Tibial nerve (tissue), 4 donors: ENCODE data around the gene MRPL1. TPM values are rescaled to one million over a fixed set of nuclear protein-coding genes. Genes with fewer than 3 reads are reported as not detected.
A peak's percentile ranks its signal among the peaks of the same experiment; 100 is the strongest.

Experiments used
- DNase-seq, 2 donors: peaks; one replicate each; pipeline ENCODE4 v3.0.0-alpha.2; 2019; ENCODE audit warnings: low spot score in 2 of 2
- H3K27ac ChIP-seq, 4 donors: fragments of 200-600 bp; sonication (generic) in 3 of 4; one replicate each; pipeline ENCODE4 v1.5.1; 2017 to 2019; ENCODE audit warnings: mild to moderate bottlenecking in 1 of 4
- H3K27me3 ChIP-seq, 2 donors: fragments of 200-600 bp; sonication (generic) in 1 of 2; one replicate each; pipeline versions ENCODE4 v1.5.1 to v1.6.0; 2017 to 2019
- H3K36me3 ChIP-seq, 3 donors: fragments of 200-600 bp; sonication (generic); one replicate each; pipeline ENCODE4 v1.5.1; 2018 to 2019
- H3K4me1 ChIP-seq, 4 donors: fragments of 200-600 bp; sonication (generic) in 3 of 4; one replicate each; pipeline ENCODE4 v1.5.1; 2017 to 2019
- H3K4me3 ChIP-seq, 4 donors: fragments of 200-600 bp; sonication (generic) in 3 of 4; one replicate each; pipeline ENCODE4 v1.5.1; 2017 to 2019; ENCODE audit warnings: mild to moderate bottlenecking in 1 of 4, moderate library complexity in 1 of 4
- H3K9me3 ChIP-seq, 4 donors: fragments of 200-600 bp; sonication (generic) in 3 of 4; one replicate each; pipeline ENCODE4 v1.5.1; 2017 to 2019
- EP300 ChIP-seq, 2 donors: sonication (generic); formaldehyde crosslinking; IDR thresholded peaks; one replicate each; pipeline ENCODE4 v1.6.1; 2017; ENCODE audit warnings: antibody characterized with exemption in 2 of 2, mild to moderate bottlenecking in 1 of 2
- POLR2A ChIP-seq, 2 donors: fragments of 450-650 bp; IDR thresholded peaks; one replicate each; pipeline ENCODE4 v1.6.1; 2017; ENCODE audit warnings: antibody characterized with exemption in 2 of 2, mild to moderate bottlenecking in 2 of 2, moderate library complexity in 2 of 2
- WGBS, 2 donors: methylation state at CpG; one replicate each; pipeline ENCODE4 v1.1.5; 2018; 5-methylcytosine and 5-hydroxymethylcytosine counted together
- total RNA-seq, 4 donors: library from RNA; depleted of rRNA; stranded (reverse); fragments of >200 nt; gene quantifications; one replicate each; pipeline ENCODE4 v1.1.0, GENCODE V29; 2016
- TF ChIP-seq, protein P1 (sequence below), 5 experiments: fragments of 200-600 bp in 3 of 5; fragments of 450-650 bp in 2 of 5; sonication (generic) in 3 of 5; IDR thresholded peaks; one replicate each; pipeline ENCODE4 v1.5.1; 2016 to 2019; ENCODE audit warnings: antibody characterized with exemption in 5 of 5, mild to moderate bottlenecking in 3 of 5, moderate library complexity in 2 of 5

MRPL1 gene
- 10 to 100 TPM; 21.0 to 32.3 (median 26.9) TPM for total RNA-seq

DNA sequence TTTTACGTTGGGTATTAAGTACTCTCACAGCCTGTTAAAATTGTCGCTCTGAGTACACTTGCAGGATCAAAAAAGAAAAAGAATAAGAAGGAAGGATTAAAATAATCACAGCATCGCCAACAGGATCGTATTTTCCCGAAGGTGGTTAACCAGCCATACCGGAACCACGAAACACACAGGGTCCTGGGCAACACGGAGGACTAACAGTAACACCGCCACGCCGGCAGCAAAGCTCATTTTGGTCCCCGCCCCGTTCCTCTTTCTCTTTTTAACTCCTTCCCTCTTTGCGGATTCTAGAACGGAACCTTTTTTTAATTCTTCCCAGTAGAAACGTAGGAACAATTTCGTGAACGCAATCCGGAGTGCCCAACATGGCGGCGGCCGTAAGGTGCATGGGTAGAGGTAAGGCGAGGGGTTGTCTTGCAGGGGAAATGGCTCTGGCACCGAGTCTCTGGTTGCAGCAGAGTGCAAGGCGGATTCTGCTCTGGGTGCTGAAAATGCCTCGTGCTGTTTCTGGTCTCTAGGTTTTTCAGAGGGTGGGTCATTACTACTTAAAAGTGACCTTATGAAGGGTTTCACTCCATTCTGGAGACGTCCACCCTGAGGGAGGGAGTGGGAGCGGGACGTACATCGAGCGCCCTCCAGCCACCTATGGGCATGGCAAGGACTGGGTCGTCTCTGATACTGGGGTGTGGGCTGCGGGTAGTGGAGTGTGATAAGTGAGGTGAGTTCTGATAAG, at the start of gene MRPL1:
TSS of gene MRPL1 (plus strand) at position 353 of the 739 bp plus-strand sequence. CDS start at position 372, 19 bp downstream.
- TF ChIP-seq POLR2A (IDR thresholded peaks at IDR 0.05) (peak in 1 of 2 donors; percentile 51), EP300 (IDR thresholded peaks at IDR 0.05) (peak; percentile 84 to 95)
- TF ChIP-seq, protein P1, sequence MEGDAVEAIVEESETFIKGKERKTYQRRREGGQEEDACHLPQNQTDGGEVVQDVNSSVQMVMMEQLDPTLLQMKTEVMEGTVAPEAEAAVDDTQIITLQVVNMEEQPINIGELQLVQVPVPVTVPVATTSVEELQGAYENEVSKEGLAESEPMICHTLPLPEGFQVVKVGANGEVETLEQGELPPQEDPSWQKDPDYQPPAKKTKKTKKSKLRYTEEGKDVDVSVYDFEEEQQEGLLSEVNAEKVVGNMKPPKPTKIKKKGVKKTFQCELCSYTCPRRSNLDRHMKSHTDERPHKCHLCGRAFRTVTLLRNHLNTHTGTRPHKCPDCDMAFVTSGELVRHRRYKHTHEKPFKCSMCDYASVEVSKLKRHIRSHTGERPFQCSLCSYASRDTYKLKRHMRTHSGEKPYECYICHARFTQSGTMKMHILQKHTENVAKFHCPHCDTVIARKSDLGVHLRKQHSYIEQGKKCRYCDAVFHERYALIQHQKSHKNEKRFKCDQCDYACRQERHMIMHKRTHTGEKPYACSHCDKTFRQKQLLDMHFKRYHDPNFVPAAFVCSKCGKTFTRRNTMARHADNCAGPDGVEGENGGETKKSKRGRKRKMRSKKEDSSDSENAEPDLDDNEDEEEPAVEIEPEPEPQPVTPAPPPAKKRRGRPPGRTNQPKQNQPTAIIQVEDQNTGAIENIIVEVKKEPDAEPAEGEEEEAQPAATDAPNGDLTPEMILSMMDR (IDR thresholded peaks at IDR 0.05): peak in 1 of 5 experiments; percentile 38
- peak; percentile 82 to 90 for DNase-seq
- Histone ChIP-seq H3K4me3 (peak within 1 kb of the TSS; percentile 51 to 81 (median 60)), H3K4me1 (peaks cover 0 to 22% (median 9%) of the 10 kb centered on the region in 4 donors), H3K36me3 (peaks cover 0 to under 1% (median 0%) of the 10 kb centered on the region in 3 donors), H3K27me3 (no peaks in the 10 kb centered on the region), H3K27ac (peak within 1 kb of the TSS; percentile 87 to 99 (median 91)), H3K9me3 (no peaks in the 10 kb centered on the region)
- 0 to 1% methylated on average over 33 of the region's 33 CpGs for WGBS, 2 donors

DNA sequence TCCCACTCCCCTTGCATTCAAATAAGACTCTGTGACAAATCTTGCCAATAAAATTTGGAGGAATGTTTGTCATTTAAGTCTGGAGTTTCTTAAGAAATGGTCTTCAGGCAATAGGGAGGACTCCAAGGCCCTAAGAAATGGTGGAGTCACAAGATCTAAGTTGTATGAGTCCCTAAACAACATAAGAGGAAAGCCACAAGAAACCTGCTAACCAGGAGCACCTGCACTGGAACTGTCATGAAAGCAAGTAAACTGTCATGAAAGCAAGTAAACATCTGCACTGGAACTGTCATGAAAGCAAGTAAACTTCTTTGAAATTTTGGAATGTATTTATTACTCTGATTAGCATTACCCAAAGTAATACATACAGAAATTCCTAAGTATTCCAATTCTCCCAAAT, 47.0 kb upstream of the MRPL1 start:
- DNase-seq: no peak
- Histone ChIP-seq H3K4me3 (no peak overlapping the region), H3K4me1 (peaks cover 0 to 46% (median 25%) of the 10 kb centered on the region in 4 donors), H3K27ac (peak overlapping the region in 1 of 4 donors; percentile 27), H3K9me3 (no peaks in the 10 kb centered on the region), H3K36me3 (no peaks in the 10 kb centered on the region), H3K27me3 (no peaks in the 10 kb centered on the region)
- TF ChIP-seq POLR2A (IDR thresholded peaks at IDR 0.05) (no peak), EP300 (IDR thresholded peaks at IDR 0.05) (no peak)
- TF ChIP-seq, protein P1 (IDR thresholded peaks at IDR 0.05): no peak

DNA sequence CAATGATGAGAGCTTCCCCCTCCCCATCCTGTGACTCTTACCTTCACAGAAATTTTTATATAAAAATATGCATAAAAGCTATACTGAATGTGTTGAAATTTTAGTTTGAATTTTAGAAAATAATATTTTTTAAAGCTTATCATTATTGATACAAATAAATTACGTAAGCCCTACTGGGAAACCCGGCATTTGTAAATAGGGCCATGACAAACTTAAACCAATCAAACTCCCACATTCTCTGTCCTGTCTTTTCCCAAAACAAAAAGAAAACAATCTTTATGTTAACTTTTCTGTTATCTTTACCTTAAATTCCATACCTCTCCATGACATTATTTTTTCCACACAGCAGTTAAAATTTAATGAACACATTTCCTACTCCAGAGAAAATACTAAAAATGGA, 46.1 kb upstream of the MRPL1 start:
- H3K9me3 ChIP-seq: no peaks in the 10 kb centered on the region
- H3K4me3 ChIP-seq: no peak overlapping the region
- H3K36me3 ChIP-seq: no peaks in the 10 kb centered on the region
- TF ChIP-seq, protein P1 (IDR thresholded peaks at IDR 0.05): no peak
- TF ChIP-seq POLR2A (IDR thresholded peaks at IDR 0.05) (no peak), EP300 (IDR thresholded peaks at IDR 0.05) (no peak)
- H3K27me3 ChIP-seq: no peaks in the 10 kb centered on the region
- DNase-seq: no peak
- H3K27ac ChIP-seq: no peak overlapping the region
- WGBS, 2 donors: 89 to 94% methylated on average over 2 of the region's 2 CpGs
- H3K4me1 ChIP-seq: peaks cover 0 to 49% (median 32%) of the 10 kb centered on the region in 4 donors

DNA sequence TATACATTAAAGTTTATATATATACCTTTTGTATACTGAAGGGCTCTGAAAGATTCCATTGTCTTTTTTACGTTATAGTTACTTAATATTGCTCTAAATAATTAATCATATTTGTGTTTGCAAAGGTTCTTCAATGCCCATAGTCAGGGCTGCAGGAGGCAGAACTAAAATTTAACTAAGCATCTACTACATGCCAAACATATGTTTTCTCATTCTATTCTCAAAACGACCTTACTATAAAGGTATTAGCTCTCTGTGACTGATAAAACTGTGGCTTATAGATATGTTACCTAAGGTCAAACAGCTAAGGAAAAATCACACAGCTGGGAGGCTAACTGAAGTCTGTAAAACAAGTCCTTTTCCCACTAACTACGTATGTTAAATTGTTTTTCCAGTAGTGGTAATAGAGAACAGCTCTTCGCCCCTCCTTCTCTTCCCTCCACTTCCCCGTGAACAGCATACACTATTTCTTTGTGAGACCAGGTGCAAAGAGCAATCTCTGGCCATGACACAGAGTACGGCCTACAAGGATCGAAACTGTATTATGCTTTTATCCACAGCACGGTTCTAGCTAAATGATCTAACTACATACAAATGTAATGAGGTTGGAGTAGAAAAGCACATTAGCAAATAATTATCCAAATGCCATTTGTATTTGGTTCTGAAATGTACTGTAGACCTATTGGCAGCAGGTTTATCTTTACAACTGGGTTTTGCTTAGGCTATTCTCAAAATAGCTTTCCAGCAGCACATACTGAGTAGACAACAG, 45.1 kb upstream of the MRPL1 start:
- H3K27me3 ChIP-seq: no peaks in the 10 kb centered on the region
- peaks cover 0 to 57% (median 32%) of the 10 kb centered on the region in 4 donors for H3K4me1 ChIP-seq
- H3K36me3 ChIP-seq: no peaks in the 10 kb centered on the region
- WGBS, 2 donors: 33 to 34% methylated on average over 8 of the region's 8 CpGs
- peak overlapping the region; percentile 79 to 99 (median 97) for H3K4me3 ChIP-seq
- no peak for DNase-seq
- no peaks in the 10 kb centered on the region for H3K9me3 ChIP-seq
- TF ChIP-seq POLR2A (IDR thresholded peaks at IDR 0.05) (no peak), EP300 (IDR thresholded peaks at IDR 0.05) (no peak)
- H3K27ac ChIP-seq: peak overlapping the region; percentile 95 to 100 (median 99)

DNA sequence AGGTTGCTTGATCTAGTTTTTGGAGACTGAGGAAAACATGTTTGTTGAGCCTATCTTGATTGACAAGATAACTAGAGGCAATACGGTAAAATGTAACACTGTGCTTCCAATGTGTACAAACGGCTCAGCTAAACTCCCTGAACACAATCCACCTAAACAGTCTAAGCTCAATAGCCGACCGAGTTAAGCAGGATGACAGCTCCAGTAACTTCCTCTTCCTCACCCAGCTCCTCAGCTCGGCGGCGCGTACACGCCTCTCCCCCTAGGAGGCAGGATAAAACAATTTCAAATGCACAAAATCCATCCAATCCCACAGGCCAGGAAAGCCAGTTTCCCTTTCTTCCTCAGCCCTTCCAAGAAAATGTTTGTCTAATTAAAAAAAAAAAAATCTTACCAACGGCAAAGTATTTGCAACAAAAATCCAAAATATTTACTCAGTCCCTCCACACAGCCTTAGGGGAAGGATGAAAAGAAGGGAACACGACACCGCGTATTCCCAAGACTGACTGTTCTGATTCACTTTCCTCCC, 44.5 kb upstream of the MRPL1 start:
- H3K27ac ChIP-seq: peak overlapping the region; percentile 95 to 100 (median 99)
- H3K36me3 ChIP-seq: no peaks in the 10 kb centered on the region
- no peaks in the 10 kb centered on the region for H3K27me3 ChIP-seq
- H3K4me1 ChIP-seq: peaks cover 0 to 58% (median 32%) of the 10 kb centered on the region in 4 donors
- TF ChIP-seq EP300 (IDR thresholded peaks at IDR 0.05) (peak in 1 of 2 donors; percentile 58), POLR2A (IDR thresholded peaks at IDR 0.05) (no peak)
- TF ChIP-seq, protein P1 (IDR thresholded peaks at IDR 0.05): peak; percentile 4 to 65 (median 63)
- H3K4me3 ChIP-seq: peak overlapping the region; percentile 79 to 99 (median 97)
- 0% methylated on average over 13 of the region's 13 CpGs for WGBS, 2 donors
- H3K9me3 ChIP-seq: no peaks in the 10 kb centered on the region
- DNase-seq: peak; percentile 50 to 60
